OCI-LY3 (cell line): ENCODE data around the gene C9orf85.
"Not testable (repeated sequence)": the region's sequence is repeated elsewhere in the genome, so short reads cannot be mapped to it uniquely, and the experiment has no call there.

Experiments used
- H2AFZ ChIP-seq: fragments of 200-600, 300-600 bp; shearing (Covaris generic); 2 replicates; pipeline ENCODE4 v1.6.0; 2014; ENCODE audit warnings: antibody characterized with exemption, low read depth, low read length
- H3K27ac ChIP-seq: fragments of 200-600, 300-600 bp; sonication (generic); 2 replicates; pipeline ENCODE4 v1.5.1; 2014; ENCODE audit warnings: mild to moderate bottlenecking, low read length, moderate library complexity, mixed read lengths
- H3K27me3 ChIP-seq: fragments of 200-600, 300-600 bp; sonication (generic); 2 replicates; pipeline ENCODE4 v1.6.1; 2014; ENCODE audit warnings: low read depth, low read length, mixed read lengths
- H3K36me3 ChIP-seq: fragments of 200-600, 300-600 bp; sonication (generic); replicated peaks from 2 replicates; pipeline ENCODE3; 2014; ENCODE audit warnings: low read depth, low read length, mixed read lengths
- H3K4me1 ChIP-seq: fragments of 300-600, 200-600 bp; sonication (generic); 2 replicates; pipeline ENCODE4 v1.6.1; 2014; ENCODE audit warnings: low read length, mixed read lengths
- H3K4me2 ChIP-seq: fragments of 200-600, 300-600 bp; sonication (generic); 2 replicates; pipeline ENCODE4 v1.6.1; 2014; ENCODE audit warnings: low read length, mixed read lengths
- H3K4me3 ChIP-seq: fragments of 300-600, 200-600 bp; sonication (generic); 2 replicates; pipeline ENCODE4 v1.5.1; 2014; ENCODE audit warnings: antibody characterized with exemption, mild to moderate bottlenecking, low read length, moderate library complexity
- H3K79me2 ChIP-seq: fragments of 300-600, 200-600 bp; shearing (Covaris generic); 2 replicates; pipeline ENCODE4 v1.6.1; 2014; ENCODE audit warnings: mild to moderate bottlenecking, low read length, mixed read lengths
- H3K9ac ChIP-seq: fragments of 300-600, 200-600 bp; shearing (Covaris generic); 2 replicates; pipeline ENCODE4 v1.6.0; 2014; ENCODE audit warnings: mild to moderate bottlenecking, low read length, moderate library complexity
- H3K9me3 ChIP-seq: fragments of 200-600, 300-600 bp; shearing (Covaris generic); 2 replicates; pipeline ENCODE4 v1.6.1; 2014; ENCODE audit warnings: low read length, mixed read lengths; ENCODE audit not compliant: insufficient read depth
- H4K20me1 ChIP-seq: fragments of 200-600, 300-600 bp; sonication (generic); 2 replicates; pipeline ENCODE4 v1.6.1; 2016; ENCODE audit warnings: low read length, mixed read lengths; ENCODE audit not compliant: insufficient read depth
- EZH2phosphoT487 ChIP-seq: fragments of 200-600 bp; shearing (Covaris generic); IDR thresholded peaks from 2 replicates; pipeline ENCODE4 v1.6.1; 2018; ENCODE audit warnings: antibody characterized with exemption, mixed run types, low read depth
- TF ChIP-seq, protein P1 (sequence below): fragments of 200-600, 300-600 bp; sonication (generic); IDR thresholded peaks from 2 replicates; pipeline ENCODE4 v1.5.1; 2014; ENCODE audit warnings: antibody characterized with exemption, low read length, low read depth

Gene C9orf85

DNA sequence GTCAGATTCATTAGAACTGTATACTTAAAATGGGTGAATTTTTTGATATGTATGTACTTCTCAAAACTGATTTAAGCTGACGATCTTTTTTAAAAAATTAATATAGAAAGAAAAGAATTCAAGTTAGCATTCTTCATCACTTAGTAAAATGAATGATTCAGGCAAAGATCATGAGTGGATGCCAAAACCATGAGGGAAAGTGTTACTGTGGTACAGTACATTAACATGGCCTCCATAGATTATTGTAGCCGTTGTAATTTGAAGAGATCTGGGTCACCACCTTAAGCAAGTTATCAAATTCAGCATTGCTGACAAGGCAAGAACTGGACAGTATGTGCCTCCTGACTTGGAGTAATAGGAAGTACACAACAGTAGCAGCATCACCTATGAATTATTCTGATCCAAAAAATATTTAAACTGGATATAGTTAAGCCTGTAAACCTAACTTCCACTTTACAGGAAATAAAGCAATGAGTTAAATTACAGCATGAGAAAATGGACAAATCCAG lies 29.7 kb downstream of the C9orf85 start:
- Histone ChIP-seq H3K9me3 (no peaks in the 10 kb centered on the region), H4K20me1 (no peaks in the 10 kb centered on the region), H3K9ac (no peak overlapping the region), H2AFZ (no peak overlapping the region), H3K36me3 (no peaks in the 10 kb centered on the region), H3K4me3 (no peak overlapping the region), H3K27me3 (no peaks in the 10 kb centered on the region), H3K4me1 (peaks cover 5% of the 10 kb centered on the region), H3K79me2 (no peaks in the 10 kb centered on the region; the same call in 1 of the 2 replicates), H3K4me2 (no peak overlapping the region), H3K27ac (no peak overlapping the region)
- no peak for TF ChIP-seq EZH2phosphoT487
- TF ChIP-seq, protein P1, sequence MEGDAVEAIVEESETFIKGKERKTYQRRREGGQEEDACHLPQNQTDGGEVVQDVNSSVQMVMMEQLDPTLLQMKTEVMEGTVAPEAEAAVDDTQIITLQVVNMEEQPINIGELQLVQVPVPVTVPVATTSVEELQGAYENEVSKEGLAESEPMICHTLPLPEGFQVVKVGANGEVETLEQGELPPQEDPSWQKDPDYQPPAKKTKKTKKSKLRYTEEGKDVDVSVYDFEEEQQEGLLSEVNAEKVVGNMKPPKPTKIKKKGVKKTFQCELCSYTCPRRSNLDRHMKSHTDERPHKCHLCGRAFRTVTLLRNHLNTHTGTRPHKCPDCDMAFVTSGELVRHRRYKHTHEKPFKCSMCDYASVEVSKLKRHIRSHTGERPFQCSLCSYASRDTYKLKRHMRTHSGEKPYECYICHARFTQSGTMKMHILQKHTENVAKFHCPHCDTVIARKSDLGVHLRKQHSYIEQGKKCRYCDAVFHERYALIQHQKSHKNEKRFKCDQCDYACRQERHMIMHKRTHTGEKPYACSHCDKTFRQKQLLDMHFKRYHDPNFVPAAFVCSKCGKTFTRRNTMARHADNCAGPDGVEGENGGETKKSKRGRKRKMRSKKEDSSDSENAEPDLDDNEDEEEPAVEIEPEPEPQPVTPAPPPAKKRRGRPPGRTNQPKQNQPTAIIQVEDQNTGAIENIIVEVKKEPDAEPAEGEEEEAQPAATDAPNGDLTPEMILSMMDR, result no peak

DNA sequence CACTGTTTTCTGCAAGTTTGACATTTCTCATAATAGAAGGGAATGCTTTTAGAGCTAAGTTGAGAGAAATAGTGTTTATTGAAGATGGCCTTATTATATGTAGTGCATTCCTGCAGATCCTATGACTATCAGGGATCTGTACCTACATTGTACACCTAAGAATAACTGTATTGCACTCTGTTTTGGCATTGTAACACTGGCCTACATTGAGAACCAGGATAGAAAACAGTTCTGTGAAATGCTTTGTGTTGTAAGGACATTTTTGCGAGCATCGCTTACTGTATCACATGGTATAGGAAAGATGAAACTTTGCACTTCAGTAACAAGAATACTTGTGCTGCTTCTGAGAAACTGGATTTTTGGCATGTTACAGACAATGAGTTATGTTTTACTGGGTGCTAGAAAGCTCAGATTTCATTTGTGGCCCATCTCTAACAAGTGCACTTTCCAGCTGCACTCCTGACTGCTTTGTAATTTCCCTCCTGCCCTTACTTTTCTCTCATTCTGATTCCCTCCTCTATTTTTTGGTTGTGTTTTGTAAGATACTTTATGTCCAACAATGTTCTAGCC lies 30.6 kb downstream of the C9orf85 start:
- Histone ChIP-seq H3K79me2 (no peaks in the 10 kb centered on the region; the same call in 1 of the 2 replicates), H3K4me1 (peaks cover 4% of the 10 kb centered on the region), H3K27ac (no peak overlapping the region), H3K4me2 (no peak overlapping the region), H3K36me3 (no peaks in the 10 kb centered on the region), H3K4me3 (no peak overlapping the region), H4K20me1 (no peaks in the 10 kb centered on the region), H3K9me3 (no peaks in the 10 kb centered on the region), H3K27me3 (no peaks in the 10 kb centered on the region), H2AFZ (no peak overlapping the region), H3K9ac (no peak overlapping the region)
- TF ChIP-seq, protein P1, result no peak
- no peak for TF ChIP-seq EZH2phosphoT487

DNA sequence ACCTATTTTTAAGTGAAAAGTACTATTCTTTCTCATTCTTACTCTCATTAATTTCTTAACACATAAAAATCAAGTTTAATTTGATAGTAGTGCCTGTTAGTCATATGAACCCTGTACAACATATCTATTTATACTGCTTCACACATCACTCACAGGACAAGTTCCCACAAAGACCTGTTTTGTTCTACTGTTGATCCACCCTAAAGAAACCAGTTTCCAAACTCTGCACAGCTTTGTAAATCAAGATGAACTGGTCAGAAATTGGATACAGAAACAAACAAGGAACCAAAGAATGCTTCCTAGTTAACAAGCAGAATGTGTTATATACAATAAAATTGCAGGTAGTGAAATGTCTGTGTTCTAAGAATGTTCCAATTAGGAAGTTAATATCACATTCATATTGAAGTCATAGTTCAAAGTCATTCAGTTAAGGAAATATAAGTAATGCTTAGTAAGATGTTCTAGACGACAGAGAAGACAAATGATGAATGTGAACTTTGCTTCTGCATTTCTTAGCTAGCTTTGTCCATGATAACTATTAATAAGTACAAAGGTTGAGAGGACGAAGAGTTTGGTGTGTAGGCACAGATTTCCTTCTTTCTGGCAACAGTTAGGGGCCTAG lies 33.4 kb downstream of the C9orf85 start:
- H3K79me2 ChIP-seq, result no peaks in the 10 kb centered on the region
- H4K20me1 ChIP-seq, result no peaks in the 10 kb centered on the region
- no peaks in the 10 kb centered on the region for H3K36me3 ChIP-seq
- no peak for TF ChIP-seq EZH2phosphoT487
- TF ChIP-seq, protein P1, result no peak
- H3K27ac ChIP-seq, result no peak overlapping the region
- no peaks in the 10 kb centered on the region for H3K27me3 ChIP-seq
- no peaks in the 10 kb centered on the region for H3K9me3 ChIP-seq
- H3K9ac ChIP-seq, result no peak overlapping the region
- no peak overlapping the region for H3K4me3 ChIP-seq
- H2AFZ ChIP-seq, result no peak overlapping the region
- H3K4me2 ChIP-seq, result no peak overlapping the region
- H3K4me1 ChIP-seq, result no peaks in the 10 kb centered on the region

DNA sequence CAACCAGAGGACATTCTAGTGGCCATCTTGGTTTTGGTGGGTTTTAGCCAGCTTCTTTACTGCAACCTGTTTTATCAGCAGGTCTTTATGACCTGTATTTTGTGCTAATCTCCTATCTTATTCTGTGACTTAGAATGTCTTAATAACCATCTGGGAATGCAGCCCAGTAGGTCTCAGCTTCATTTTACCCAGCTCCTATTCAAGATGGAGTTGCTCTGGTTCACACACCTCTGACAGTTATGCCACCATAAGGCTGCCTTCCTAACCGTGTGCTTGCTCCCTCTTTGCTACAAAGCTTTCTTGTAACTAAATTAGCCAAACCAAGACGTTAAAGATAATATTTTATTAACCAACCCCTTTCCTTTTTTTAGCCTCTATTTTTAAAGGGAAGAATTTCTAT lies 43.2 kb downstream of the C9orf85 start:
- not testable (repeated sequence) for H3K4me1 ChIP-seq, H3K4me2 ChIP-seq, H3K27me3 ChIP-seq, H2AFZ ChIP-seq, H3K27ac ChIP-seq, H4K20me1 ChIP-seq, H3K79me2 ChIP-seq, H3K36me3 ChIP-seq, H3K9me3 ChIP-seq, H3K9ac ChIP-seq, H3K4me3 ChIP-seq
